Stimulated activated CD4-positive, alpha-beta T cell treated with anti-CD3 and anti-CD28 coated beads, Interleukin-4, amount 100 ng/mL, for 4 hours (primary cell): Measurements from ENCODE around the gene CBX5.

ENCODE experiments used
- DNase-seq, 2 experiments: peaks; one replicate each; pipeline ENCODE4 v3.0.0-alpha.2; 2020

Gene CBX5

DNA sequence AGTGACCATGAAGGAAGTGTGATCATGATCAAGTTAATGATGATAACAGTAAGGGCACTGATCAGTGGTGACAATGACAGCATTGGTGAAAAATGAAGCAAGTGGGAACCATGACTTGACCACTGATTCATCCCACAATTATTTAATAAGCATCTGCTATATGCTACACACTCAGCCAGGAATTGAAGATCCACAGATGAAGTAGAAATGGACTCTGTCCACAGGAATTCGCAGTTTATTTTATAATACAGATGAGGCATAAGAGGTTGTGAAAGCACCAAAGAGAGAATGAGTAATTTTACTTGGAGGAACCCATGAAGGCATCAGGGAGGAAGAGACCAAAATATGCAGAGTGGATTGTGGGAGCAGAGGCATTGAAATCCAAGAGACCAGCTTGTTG is 57.3 kb downstream of the CBX5 start:
- DNase-seq = no peak

DNA sequence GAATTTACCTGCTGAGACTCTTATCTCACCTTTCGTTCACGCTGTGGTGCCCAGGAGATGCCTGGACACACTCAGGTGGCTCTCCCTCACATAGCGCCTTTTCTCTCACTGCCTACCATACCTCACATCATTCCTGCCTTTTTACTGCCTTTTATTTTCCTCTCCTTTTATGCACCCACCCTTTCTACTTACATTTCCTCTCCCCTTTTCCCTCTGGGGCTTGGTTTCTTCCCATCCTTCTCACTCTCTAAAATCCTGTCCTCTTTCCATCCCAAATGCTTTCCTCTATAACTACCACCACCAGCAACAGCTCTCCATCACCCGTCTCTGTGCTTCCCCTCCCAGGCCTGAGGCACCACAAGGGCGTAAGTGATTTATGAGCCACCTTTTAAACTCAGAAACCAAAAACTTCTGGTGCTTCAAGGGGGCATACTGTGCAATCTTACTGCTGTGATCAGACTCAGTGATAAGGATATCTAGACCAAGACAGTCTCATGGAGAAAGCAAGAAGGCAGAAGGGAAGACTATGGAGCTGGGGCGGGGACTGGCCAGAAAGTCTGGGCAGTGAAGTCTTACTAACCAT is 58.4 kb downstream of the CBX5 start:
- no peak for DNase-seq

- no peak for DNase-seq
Observed at GRCh38 chr12:54220567-54220966, 59.4 kb downstream of the CBX5 start.

GRCh38 chr12:54220092-54220557 is 59.8 kb downstream of the CBX5 start:
- DNase-seq = peak; percentile 49 to 59

GRCh38 chr12:54217774-54218241 is 62.1 kb downstream of the CBX5 start:
- no peak for DNase-seq

GRCh38 chr12:54216797-54217661 is 62.9 kb downstream of the CBX5 start:
- peak; percentile 57 to 80 for DNase-seq

DNA sequence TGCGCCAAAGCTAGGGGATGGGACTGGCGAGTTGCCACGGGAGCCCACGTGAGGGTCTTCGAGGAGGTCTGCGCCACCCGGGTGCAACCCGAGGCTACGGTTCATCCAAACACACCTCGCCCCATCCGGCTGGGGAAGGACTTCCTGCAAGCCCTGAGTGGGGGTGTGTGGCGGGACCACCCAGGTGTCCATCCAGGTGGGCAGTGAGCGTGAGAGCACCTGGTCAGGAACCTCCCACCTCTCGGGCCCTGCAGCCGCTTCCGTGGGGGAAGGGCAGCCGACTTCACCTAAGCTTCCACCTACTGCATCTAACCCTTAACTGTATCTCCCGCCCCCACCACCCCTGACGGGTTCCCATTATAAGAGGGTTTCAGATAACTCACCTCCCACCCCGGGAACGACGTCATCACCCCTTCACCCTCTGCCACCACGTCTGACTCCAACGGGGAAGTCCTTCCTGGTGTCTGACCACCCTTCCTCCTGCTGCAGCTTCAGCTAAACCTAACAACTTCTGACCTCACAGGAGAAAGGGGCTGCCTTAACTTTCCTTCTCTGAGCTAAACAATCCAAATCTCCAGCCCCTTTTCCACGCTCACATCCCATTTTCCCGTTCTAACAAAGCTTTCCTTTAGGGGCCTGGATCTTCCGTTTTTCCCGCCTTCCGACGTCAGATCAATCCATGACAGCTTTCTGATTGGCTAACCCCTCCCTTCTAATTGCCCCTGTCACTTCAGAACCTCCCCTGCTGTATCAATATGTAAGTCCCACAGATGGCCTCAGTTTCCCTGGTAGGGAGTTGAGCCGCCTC is 63.7 kb downstream of the CBX5 start:
- peak; percentile 26 to 73 for DNase-seq

- DNase-seq = peak; percentile 86 to 87
Observed at GRCh38 chr12:54214553-54215406, 65.1 kb downstream of the CBX5 start.

GRCh38 chr12:54213079-54213478 is 66.8 kb downstream of the CBX5 start:
- DNase-seq = no peak

GRCh38 chr12:54211920-54212319 is 68.0 kb downstream of the CBX5 start:
- DNase-seq = no peak

GRCh38 chr12:54210400-54210790 is 69.5 kb downstream of the CBX5 start:
- DNase-seq = no peak

- no peak for DNase-seq
Observed at GRCh38 chr12:54208591-54208990, 71.3 kb downstream of the CBX5 start.

GRCh38 chr12:54207539-54208294 is 72.2 kb downstream of the CBX5 start:
- peak; percentile 66 to 76 for DNase-seq

DNA sequence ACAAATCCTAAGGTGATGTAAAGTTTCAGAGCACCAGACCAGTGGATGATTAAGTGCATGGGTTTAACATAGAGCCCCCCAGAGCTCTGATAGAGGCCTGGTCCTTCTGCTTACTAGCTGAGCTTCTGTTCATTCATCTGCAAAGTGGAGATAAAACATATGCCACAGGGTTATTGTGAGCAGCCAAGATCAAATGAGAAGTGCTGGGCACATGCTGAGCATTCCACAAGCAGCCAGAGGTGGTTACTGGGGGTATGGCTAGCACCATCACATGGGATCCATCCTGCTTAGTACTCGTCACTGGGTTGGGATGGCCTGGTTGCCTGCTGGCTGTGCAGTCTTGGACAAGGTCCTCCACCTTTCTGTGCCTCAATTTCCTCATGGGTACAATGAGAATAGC is 73.1 kb downstream of the CBX5 start:
- no peak for DNase-seq

DNA sequence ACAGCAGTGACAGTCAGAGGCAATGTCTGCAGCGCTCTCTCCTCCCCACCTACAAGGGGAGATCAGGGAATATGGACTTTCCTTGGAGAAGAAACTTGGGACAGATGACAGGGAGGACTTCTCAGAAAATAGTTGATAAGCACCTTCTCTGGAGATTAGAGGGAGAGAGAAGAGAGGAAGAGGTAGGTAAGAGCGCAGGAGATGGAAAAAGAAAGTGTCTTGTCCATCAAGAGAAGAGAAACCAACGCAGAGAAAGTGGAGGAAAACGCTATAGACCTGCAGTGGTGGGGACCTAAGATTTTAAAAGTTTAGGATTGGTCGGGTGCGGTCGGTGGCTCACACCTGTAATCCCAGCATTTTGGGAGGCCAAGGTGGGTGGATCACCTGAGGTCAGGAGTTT is 75.6 kb downstream of the CBX5 start:
- no peak for DNase-seq

- DNase-seq = peak; percentile 49 to 58
Observed at GRCh38 chr12:54201001-54201794, 78.7 kb downstream of the CBX5 start.

- no peak for DNase-seq
Observed at GRCh38 chr12:54200412-54200811, 79.5 kb downstream of the CBX5 start.

DNA sequence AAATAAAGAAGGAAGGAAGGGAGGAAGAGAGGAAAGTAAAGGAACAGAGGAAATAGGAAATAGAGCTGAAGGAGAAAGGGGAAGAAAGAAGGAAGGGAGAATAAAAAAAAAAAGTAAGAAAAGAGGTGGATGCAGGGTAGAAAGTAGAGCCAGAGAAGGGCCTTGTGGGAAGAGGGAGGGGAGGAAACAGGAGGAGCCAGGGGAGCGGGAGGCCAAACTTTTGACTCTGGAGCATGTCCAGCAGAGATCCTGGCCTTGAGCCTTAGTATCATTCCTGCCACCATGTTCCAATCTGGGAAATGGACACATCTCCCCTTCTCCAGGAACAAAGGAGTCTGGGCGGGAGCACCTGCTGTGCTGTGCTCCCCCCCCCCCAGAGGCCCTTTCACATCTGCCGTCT is 80.0 kb downstream of the CBX5 start:
- no peak for DNase-seq

DNA sequence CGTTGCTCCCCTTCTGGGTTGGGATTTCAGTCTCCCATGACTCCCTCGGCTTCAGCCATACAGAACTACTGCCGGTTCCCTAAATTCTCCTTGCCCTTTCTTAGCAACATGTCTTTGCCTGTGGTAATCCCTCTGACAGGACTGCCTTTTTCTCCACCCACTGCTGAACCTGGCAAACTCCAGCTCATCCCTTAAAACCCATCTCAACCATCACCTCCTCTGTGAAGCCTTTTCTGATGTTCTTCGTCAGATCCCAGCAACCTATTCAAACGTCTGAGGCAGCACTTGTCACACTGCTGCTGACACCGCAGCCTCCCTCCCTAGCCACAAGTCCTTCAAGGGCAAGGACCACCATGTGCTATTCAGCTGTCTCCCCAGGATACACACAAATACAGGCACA is 80.9 kb downstream of the CBX5 start:
- DNase-seq = no peak

- DNase-seq = no peak
Observed at GRCh38 chr12:54197431-54197909, 82.5 kb downstream of the CBX5 start.

- DNase-seq = no peak
Observed at GRCh38 chr12:54197010-54197409, 82.9 kb downstream of the CBX5 start.
